Measurements from ENCODE around the gene NADSYN1.

The NADSYN1 gene

DNA sequence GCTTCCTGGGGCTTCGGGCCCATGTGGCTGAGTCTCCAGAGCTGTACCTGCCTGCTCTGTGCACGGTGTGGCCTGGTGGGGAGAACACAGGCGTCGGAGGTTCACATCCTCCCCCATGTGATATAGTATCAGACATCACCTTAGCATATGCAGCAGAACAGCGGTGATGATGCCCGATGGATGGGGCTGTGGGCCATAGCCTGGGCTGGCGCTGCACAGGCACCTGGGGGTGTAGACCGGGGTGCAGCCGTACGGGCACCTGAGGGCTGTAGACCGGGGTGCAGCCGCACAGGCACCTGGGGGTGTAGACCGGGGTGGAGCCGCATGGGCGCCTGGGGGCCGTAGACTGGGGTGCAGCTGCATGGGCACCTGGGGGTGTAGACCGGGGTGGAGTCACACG, 29.2 kb downstream of the NADSYN1 start:
- TF ChIP-seq GATA3 (IDR thresholded peaks at IDR 0.05; ENCODE audit: low read depth, low read length) = no peak
- no peak for TF ChIP-seq GATA2 (IDR thresholded peaks at IDR 0.05; ENCODE audit: low read depth, low read length)

- TF ChIP-seq GATA2 (IDR thresholded peaks at IDR 0.05; ENCODE audit: low read depth, low read length) = no peak
Measured at GRCh38 chr11:71482746-71483364, 29.9 kb downstream of the NADSYN1 start.

DNA sequence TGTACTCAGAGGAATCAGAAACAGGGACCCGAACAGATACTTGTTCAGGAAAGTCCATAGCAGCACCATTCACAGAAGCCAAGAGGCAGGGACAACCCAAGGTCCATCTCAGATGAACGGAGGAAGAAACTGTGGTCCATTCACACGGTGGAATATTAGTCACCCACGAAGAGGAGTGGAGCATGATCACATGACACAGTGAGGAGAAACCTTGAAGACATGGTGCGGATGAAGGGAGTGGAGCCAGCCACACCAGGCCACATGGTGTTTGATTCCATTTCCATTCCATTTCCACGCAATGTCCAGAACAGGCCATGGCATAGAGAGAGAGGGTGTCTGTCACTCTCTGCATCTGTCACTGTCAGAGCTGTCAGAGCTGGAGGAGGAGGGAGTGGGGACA, 30.7 kb downstream of the NADSYN1 start:
- TF ChIP-seq GATA3 (IDR thresholded peaks at IDR 0.05; ENCODE audit: low read depth, low read length) = no peak
- TF ChIP-seq GATA2 (IDR thresholded peaks at IDR 0.05; ENCODE audit: low read depth, low read length) = no peak

GRCh38 chr11:71484248-71485062, 31.5 kb downstream of the NADSYN1 start:
- no peak for TF ChIP-seq GATA3 (IDR thresholded peaks at IDR 0.05; ENCODE audit: low read depth, low read length)
- TF ChIP-seq GATA2 (IDR thresholded peaks at IDR 0.05; ENCODE audit: low read depth, low read length) = no peak

DNA sequence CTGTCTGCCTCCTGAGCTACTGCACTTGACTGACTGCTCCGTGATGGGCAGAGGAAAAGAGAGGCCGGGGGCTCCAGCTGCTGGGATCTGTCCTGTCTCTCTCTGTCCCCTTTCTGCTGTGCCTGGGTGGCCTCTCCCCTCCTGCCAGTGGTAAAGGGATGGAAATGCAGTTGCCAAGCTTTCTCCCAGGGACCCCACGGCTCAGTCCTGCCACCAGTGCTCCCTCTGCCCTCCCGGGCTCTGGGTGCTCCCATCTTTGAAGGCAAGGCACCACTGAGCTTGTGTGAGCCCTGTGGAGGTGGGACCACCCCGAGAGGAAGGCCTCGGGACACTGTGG, 32.0 kb downstream of the NADSYN1 start:
- no peak for TF ChIP-seq GATA3 (IDR thresholded peaks at IDR 0.05; ENCODE audit: low read depth, low read length)
- no peak for TF ChIP-seq GATA2 (IDR thresholded peaks at IDR 0.05; ENCODE audit: low read depth, low read length)

DNA sequence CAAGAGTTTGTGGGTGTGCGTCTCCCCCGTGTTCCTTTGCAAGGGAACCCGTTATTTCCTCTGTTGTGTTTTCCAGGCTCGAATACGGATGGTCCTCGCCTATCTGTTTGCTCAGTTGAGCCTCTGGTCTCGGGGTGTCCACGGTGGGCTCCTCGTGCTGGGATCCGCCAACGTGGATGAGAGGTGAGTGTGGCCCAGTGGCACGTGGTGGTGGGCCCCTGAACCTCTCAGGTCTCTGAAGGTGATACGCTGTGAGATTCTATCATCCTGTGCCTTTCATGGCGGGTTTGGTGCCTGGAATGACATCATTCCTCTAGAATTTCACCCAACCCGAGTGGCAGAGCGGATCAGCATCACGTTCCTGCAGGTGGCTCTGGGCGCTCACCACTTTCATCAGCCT, 32.5 kb downstream of the NADSYN1 start:
- TF ChIP-seq GATA2 (IDR thresholded peaks at IDR 0.05; ENCODE audit: low read depth, low read length) (no peak), GATA3 (IDR thresholded peaks at IDR 0.05; ENCODE audit: low read depth, low read length) (no peak)

- TF ChIP-seq GATA2 (IDR thresholded peaks at IDR 0.05; ENCODE audit: low read depth, low read length) (no peak), GATA3 (IDR thresholded peaks at IDR 0.05; ENCODE audit: low read depth, low read length) (no peak)
Measured at GRCh38 chr11:71486320-71486719, 33.3 kb downstream of the NADSYN1 start.

DNA sequence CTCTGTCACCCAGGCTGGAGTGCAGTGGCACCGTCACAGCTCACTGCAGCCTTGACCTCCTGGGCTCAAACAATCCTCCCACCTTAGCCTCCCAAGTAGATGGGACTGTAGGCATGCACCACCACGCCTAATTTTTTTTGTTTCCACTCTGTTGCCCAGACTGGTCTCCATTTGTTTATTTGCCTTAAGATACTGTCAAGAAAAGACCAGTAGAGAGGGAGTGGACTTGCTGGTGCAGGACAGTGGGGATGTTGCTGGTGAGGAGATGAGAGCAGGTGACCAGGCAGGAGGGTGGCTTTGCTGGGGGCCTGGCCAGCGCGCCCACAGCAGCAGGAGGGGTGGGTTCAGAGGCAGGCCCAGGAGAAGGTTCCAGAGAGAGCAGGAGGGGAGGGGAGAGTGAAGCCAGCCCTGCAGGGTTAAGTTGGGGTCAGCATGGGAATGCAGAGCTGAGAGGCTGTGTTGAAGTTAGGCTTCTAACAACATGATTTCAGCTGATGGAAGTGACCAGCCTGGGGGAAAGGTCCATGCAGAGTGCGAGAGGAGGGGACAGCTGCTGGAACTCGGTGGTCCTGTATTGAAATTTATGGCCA, 35.8 kb downstream of the NADSYN1 start:
- TF ChIP-seq GATA2 (IDR thresholded peaks at IDR 0.05; ENCODE audit: low read depth, low read length) = no peak

DNA sequence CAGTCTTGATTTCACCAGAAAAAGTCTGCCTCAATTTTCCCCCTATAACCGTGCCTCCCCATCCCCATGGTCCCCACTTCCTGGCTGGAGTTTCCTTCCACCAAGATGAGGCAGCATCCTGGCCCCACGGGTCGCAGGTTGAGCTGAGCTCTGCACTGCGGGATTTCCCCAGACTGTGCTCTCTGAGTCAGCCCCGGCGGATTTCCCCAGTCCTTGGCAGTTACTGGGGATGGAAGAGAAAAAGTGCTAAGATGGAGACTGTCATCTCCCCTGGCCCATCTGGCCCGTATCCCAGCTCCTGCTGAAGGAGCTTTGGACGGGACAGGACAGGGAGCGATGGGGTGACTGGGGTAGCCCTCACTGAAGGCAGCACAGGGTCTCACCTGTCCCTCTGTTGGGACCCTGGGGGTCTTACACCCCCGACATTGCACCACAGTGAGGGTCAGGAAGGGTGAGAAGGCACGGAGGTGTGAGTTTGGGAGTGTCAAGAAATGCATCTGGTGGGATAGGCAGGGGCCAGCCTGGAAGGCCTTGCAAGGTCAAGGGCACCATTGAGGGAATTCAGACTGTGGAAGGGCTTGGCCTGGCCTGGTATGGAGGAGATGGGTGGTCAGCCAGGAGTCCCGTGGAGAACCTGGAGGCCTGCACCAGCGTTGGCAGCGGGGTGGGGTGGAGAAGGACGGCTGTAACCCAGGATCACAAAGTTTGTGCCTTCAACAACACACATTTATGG, 36.5 kb downstream of the NADSYN1 start:
- TF ChIP-seq GATA2 (IDR thresholded peaks at IDR 0.05; ENCODE audit: low read depth, low read length) (no peak), GATA3 (IDR thresholded peaks at IDR 0.05; ENCODE audit: low read depth, low read length) (no peak)

DNA sequence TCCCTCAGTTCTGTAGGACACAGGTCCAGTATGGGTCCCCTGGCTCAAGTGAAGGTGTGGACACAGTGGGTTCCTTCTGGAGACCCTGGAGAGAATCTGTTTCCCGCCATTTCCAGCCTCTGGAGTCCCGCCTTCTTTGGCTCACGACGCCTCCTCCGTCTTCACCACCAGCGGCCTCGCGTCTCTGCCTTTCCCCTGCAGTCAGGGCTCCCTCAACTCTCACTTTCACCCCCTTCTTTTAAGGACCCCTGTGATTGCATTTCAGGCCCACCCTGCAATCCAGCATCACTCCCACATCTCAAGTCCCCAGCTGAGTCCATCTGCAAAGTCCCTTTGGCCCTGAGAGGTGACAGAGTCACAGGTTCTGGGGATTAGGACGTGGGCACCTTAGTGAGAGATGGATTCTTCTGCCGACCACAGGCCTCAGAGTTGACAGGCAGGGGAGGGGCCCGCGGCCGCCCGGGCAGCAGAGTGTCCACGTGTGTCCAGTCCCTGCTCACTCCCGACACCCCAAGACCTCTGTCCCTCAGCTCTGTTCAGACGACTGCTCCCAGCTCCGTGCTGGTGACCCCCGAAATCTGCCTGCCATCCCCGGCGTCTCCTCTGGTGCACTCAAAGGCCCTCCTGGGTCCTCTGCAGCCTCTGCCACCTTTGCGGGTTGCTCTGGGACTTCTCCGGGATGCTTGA, 37.2 kb downstream of the NADSYN1 start:
- TF ChIP-seq GATA2 (IDR thresholded peaks at IDR 0.05; ENCODE audit: low read depth, low read length) (no peak), GATA3 (IDR thresholded peaks at IDR 0.05; ENCODE audit: low read depth, low read length) (no peak)

DNA sequence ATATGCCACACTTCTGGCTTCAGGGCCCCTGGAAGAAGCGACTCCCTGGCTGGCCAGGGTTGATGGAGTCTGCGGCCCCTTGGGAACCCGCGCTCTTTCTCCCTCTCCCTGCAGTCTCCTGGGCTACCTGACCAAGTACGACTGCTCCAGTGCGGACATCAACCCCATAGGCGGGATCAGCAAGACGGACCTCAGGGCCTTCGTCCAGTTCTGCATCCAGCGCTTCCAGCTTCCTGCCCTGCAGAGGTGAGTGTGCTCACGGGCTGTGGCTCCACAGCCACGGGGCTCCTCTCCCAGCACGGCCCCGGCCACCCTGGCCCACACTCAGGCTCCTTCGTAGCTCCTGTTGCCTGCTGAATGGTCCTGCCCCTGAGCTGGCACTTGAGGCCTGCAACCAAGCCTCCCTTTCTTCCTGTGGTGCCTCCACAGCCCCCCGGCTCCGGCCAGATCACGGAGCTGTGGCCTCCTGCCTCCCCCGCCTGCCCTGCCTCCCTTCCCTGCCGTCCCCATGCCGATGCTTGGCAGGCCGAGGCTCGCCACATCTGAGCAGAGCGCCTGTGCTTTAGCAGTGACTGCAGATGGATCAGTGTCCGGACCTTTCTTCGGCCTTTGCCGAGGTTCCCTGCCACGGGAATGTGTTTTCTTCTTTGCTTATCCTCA, 37.9 kb downstream of the NADSYN1 start:
- TF ChIP-seq GATA2 (IDR thresholded peaks at IDR 0.05; ENCODE audit: low read depth, low read length) = no peak
- no peak for TF ChIP-seq GATA3 (IDR thresholded peaks at IDR 0.05; ENCODE audit: low read depth, low read length)

- TF ChIP-seq GATA3 (IDR thresholded peaks at IDR 0.05; ENCODE audit: low read depth, low read length) (no peak), GATA2 (IDR thresholded peaks at IDR 0.05; ENCODE audit: low read depth, low read length) (no peak)
Measured at GRCh38 chr11:71491531-71491930, 38.5 kb downstream of the NADSYN1 start.

GRCh38 chr11:71491940-71492339, 38.9 kb downstream of the NADSYN1 start:
- TF ChIP-seq GATA3 (IDR thresholded peaks at IDR 0.05; ENCODE audit: low read depth, low read length) (no peak), GATA2 (IDR thresholded peaks at IDR 0.05; ENCODE audit: low read depth, low read length) (no peak)
